SK-N-SH treated with all-trans-retinoic acid at 6 μM for 48 hours (cell line): ENCODE measurements around the gene AVEN.
"Not testable (repeated sequence)": the region's sequence is repeated elsewhere in the genome, so short reads cannot be mapped to it uniquely, and the experiment has no call there.

Experiments used
- ARNTL ChIP-seq: fragments of 450-650 bp; formaldehyde crosslinking; IDR thresholded peaks from 2 replicates; pipeline ENCODE4 v1.5.0; 2020; ENCODE audit warnings: low read depth, mild to moderate bottlenecking, moderate library complexity, borderline replicate concordance
- ESRRG ChIP-seq: fragments of 250-450 bp; sonication (Bioruptor Pico); IDR thresholded peaks from 2 replicates; pipeline ENCODE4 v1.6.1; 2021; ENCODE audit warnings: mild to moderate bottlenecking
- GLIS3 ChIP-seq: fragments of 250-450 bp; sonication (Bioruptor Pico); IDR thresholded peaks from 2 replicates; pipeline ENCODE4 v1.5.0; 2020; ENCODE audit warnings: mild to moderate bottlenecking, moderate library complexity
- RARB ChIP-seq: fragments of 250-450 bp; sonication (Bioruptor Pico); IDR thresholded peaks from 2 replicates; pipeline ENCODE4 v1.8.0; 2021; ENCODE audit warnings: mild to moderate bottlenecking, moderate library complexity
- ZNF565 ChIP-seq: fragments of 450-650 bp; formaldehyde crosslinking; conservative IDR thresholded peaks from 2 replicates; pipeline ENCODE4 v1.5.0; 2020; ENCODE audit warnings: low read depth, mild to moderate bottlenecking, moderate library complexity
- TF ChIP-seq, protein P1 (sequence below): fragments of 250-450 bp; sonication (Bioruptor Pico); IDR thresholded peaks from 2 replicates; pipeline ENCODE4 v1.8.0; 2021; ENCODE audit warnings: low read depth, mild to moderate bottlenecking, moderate library complexity, borderline replicate concordance

DNA sequence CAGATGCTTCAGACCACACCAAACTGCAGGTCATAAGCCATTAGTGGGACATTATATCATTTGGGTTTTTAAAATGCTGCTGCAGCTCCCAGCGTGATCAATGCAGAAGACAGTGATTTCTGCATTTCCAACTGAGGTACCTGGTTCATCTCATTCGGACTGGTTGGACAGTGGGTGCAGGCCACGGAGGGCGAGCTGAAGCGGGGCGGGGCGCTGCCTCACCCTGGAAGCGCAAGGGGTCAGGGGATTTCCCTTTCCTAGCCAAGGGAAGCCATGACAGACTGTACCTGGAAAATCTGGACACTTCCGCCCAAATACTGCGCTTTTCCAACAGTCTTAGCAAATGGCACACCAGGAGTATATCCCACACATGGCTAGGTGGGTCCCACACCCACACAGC lies 43.3 kb downstream of the AVEN start:
- TF ChIP-seq, protein P1, sequence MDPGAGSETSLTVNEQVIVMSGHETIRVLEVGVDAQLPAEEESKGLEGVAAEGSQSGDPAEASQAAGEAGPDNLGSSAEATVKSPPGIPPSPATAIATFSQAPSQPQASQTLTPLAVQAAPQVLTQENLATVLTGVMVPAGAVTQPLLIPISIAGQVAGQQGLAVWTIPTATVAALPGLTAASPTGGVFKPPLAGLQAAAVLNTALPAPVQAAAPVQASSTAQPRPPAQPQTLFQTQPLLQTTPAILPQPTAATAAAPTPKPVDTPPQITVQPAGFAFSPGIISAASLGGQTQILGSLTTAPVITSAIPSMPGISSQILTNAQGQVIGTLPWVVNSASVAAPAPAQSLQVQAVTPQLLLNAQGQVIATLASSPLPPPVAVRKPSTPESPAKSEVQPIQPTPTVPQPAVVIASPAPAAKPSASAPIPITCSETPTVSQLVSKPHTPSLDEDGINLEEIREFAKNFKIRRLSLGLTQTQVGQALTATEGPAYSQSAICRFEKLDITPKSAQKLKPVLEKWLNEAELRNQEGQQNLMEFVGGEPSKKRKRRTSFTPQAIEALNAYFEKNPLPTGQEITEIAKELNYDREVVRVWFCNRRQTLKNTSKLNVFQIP, result not testable (repeated sequence)
- not testable (repeated sequence) for TF ChIP-seq ARNTL, ESRRG, ZNF565, RARB, GLIS3 (CRISPR knock-in tag)
